WTC11 (cell line): Measurements from ENCODE around the gene CALR3.
"Not testable (repeated sequence)": the region's sequence is repeated elsewhere in the genome, so short reads cannot be mapped to it uniquely, and the experiment has no call there.

Experiments used
- ATF2 ChIP-seq: sonication (generic); formaldehyde crosslinking; IDR thresholded peaks from 2 replicates; pipeline ENCODE4 v1.8.1; 2022; ENCODE audit warnings: low read depth, missing genetic modification reagents, borderline replicate concordance
- ATF3 ChIP-seq: sonication (generic); formaldehyde crosslinking; conservative IDR thresholded peaks from 2 replicates; pipeline ENCODE4 v1.8.1; 2022; ENCODE audit warnings: mild to moderate bottlenecking, missing genetic modification reagents
- CTCF ChIP-seq: fragments of 200-600 bp; IDR thresholded peaks from 2 replicates; pipeline ENCODE4 v1.8.0; 2022; ENCODE audit warnings: antibody characterized with exemption
- GABPB1 ChIP-seq: sonication (generic); formaldehyde crosslinking; IDR thresholded peaks from 2 replicates; pipeline ENCODE4 v1.8.1; 2023; ENCODE audit warnings: mild to moderate bottlenecking, missing genetic modification reagents
- GRHL2 ChIP-seq: fragments of 250-450 bp; sonication (Bioruptor Pico); IDR thresholded peaks from 2 replicates; pipeline ENCODE4 v1.8.0; 2022; ENCODE audit warnings: mild to moderate bottlenecking, moderate library complexity; ENCODE audit not compliant: insufficient replicate concordance, severe bottlenecking
- MLX ChIP-seq: sonication (generic); formaldehyde crosslinking; IDR thresholded peaks from 2 replicates; pipeline ENCODE4 v1.8.1; 2023; ENCODE audit warnings: mild to moderate bottlenecking, missing genetic modification reagents, moderate library complexity
- NFE2L1 ChIP-seq: sonication (generic); formaldehyde crosslinking; IDR thresholded peaks from 2 replicates; pipeline ENCODE4 v1.8.1; 2023; ENCODE audit warnings: missing genetic modification reagents
- NFYB ChIP-seq: sonication (generic); formaldehyde crosslinking; conservative IDR thresholded peaks from 2 replicates; pipeline ENCODE4 v1.8.0; 2022; ENCODE audit warnings: low read depth, missing genetic modification reagents
- NR1H2 ChIP-seq: sonication (generic); formaldehyde crosslinking; IDR thresholded peaks from 2 replicates; pipeline ENCODE4 v1.9.0; 2021; ENCODE audit warnings: mild to moderate bottlenecking, moderate library complexity, missing genetic modification reagents
- NR2C2 ChIP-seq: sonication (generic); formaldehyde crosslinking; IDR thresholded peaks from 2 replicates; pipeline ENCODE4 v1.8.0; 2022; ENCODE audit warnings: mild to moderate bottlenecking, missing genetic modification reagents
- SP1 ChIP-seq: sonication (generic); formaldehyde crosslinking; conservative IDR thresholded peaks from 2 replicates; pipeline ENCODE4 v1.8.1; 2022; ENCODE audit warnings: missing genetic modification reagents
- ZNF138 ChIP-seq: sonication (generic); formaldehyde crosslinking; conservative IDR thresholded peaks from 2 replicates; pipeline ENCODE4 v1.8.1; 2022; ENCODE audit warnings: mild to moderate bottlenecking, moderate library complexity, missing genetic modification reagents
- ZNF317 ChIP-seq: sonication (generic); formaldehyde crosslinking; IDR thresholded peaks from 2 replicates; pipeline ENCODE4 v1.8.1; 2023; ENCODE audit warnings: low read depth, mild to moderate bottlenecking, moderate library complexity, missing genetic modification reagents, borderline replicate concordance

- not testable (repeated sequence) for TF ChIP-seq CTCF; NR1H2 (CRISPR knock-in tag); SP1 (CRISPR knock-in tag); ZNF138 (CRISPR knock-in tag); ATF3; MLX (CRISPR knock-in tag); GRHL2 (CRISPR knock-in tag); NFE2L1 (CRISPR knock-in tag); GABPB1 (CRISPR knock-in tag); NR2C2 (CRISPR knock-in tag); ZNF317 (CRISPR knock-in tag); ATF2 (CRISPR knock-in tag); NFYB (CRISPR knock-in tag)
These were observed 16.6 kb upstream of the CALR3 start for GRCh38 chr19:16512611-16513010.
